ENCODE data around the gene INAFM1.

INAFM1 gene

DNA sequence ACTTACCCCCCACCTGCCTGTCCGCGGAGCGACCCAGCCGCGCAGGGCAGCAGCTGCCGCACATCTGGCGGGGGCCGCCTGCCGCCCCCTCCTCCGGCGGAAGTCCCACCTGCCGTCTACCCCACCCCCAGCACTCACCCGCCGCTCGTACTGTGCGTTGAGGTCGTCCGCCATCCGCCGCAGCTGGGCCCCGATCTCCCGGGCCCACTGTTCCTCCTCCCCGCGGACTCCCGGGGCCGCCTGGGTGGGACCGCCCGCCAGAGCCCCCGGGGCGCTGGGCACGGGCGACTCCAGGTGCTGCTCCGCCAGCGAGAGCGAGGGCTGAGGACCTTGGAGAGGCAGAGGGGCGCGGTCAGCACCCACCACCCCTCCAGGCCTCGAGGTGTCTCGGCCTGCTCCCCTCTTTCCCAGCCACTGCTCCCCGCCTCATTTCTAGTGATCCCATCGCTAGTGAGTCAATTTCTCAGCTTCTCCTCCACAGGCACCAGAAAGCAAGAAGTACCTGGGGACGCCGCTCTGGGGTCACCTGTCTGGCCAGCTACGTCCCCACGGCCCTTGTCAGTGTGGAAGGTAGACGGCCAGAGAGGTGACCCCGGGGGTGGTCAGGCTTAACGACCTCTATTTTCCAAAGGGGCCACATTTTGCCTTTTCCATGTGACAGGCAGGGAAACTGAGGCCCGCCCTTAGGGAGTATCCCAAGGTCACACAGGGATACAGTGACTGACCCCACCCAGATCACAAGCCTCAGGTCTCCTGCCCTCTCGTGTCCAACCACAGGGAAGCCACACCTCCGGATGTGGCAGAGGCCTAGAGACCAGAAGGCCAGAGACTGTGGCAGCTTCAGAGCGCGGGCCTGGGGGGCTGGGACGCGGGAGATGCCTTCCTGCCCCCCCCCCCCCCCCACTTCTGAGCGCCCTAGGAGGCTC, 48.0 kb upstream of the INAFM1 start (continued):
- TF ChIP-seq, protein P1, sequence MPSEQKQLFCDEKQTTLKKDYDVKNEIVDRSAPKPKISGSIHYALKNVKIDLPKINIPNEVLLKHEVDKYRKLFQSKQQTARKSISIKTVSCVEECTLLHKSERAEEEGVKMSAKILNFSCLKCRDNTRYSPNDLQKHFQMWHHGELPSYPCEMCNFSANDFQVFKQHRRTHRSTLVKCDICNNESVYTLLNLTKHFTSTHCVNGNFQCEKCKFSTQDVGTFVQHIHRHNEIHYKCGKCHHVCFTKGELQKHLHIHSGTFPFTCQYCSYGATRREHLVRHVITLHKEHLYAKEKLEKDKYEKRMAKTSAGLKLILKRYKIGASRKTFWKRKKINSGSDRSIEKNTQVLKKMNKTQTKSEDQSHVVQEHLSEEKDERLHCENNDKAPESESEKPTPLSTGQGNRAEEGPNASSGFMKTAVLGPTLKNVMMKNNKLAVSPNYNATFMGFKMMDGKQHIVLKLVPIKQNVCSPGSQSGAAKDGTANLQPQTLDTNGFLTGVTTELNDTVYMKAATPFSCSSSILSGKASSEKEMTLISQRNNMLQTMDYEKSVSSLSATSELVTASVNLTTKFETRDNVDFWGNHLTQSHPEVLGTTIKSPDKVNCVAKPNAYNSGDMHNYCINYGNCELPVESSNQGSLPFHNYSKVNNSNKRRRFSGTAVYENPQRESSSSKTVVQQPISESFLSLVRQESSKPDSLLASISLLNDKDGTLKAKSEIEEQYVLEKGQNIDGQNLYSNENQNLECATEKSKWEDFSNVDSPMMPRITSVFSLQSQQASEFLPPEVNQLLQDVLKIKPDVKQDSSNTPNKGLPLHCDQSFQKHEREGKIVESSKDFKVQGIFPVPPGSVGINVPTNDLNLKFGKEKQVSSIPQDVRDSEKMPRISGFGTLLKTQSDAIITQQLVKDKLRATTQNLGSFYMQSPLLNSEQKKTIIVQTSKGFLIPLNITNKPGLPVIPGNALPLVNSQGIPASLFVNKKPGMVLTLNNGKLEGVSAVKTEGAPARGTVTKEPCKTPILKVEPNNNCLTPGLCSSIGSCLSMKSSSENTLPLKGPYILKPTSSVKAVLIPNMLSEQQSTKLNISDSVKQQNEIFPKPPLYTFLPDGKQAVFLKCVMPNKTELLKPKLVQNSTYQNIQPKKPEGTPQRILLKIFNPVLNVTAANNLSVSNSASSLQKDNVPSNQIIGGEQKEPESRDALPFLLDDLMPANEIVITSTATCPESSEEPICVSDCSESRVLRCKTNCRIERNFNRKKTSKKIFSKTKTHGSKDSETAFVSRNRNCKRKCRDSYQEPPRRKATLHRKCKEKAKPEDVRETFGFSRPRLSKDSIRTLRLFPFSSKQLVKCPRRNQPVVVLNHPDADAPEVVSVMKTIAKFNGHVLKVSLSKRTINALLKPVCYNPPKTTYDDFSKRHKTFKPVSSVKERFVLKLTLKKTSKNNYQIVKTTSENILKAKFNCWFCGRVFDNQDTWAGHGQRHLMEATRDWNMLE (tag by site-specific recombination; conservative IDR thresholded peaks at IDR 0.05; ENCODE audit: low read depth) = no peak
- TF ChIP-seq, protein P2, sequence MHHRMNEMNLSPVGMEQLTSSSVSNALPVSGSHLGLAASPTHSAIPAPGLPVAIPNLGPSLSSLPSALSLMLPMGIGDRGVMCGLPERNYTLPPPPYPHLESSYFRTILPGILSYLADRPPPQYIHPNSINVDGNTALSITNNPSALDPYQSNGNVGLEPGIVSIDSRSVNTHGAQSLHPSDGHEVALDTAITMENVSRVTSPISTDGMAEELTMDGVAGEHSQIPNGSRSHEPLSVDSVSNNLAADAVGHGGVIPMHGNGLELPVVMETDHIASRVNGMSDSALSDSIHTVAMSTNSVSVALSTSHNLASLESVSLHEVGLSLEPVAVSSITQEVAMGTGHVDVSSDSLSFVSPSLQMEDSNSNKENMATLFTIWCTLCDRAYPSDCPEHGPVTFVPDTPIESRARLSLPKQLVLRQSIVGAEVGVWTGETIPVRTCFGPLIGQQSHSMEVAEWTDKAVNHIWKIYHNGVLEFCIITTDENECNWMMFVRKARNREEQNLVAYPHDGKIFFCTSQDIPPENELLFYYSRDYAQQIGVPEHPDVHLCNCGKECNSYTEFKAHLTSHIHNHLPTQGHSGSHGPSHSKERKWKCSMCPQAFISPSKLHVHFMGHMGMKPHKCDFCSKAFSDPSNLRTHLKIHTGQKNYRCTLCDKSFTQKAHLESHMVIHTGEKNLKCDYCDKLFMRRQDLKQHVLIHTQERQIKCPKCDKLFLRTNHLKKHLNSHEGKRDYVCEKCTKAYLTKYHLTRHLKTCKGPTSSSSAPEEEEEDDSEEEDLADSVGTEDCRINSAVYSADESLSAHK (tag by site-specific recombination; IDR thresholded peaks at IDR 0.05) = peak; percentile 60
- TF ChIP-seq ZNF791 (tag by site-specific recombination; IDR thresholded peaks at IDR 0.05) (no peak; the same call in 1 of the 2 replicates), ZNF610 (tag by site-specific recombination; IDR thresholded peaks at IDR 0.05; ENCODE audit: borderline replicate concordance) (peak; percentile 56; the same call in 1 of the 2 replicates), ZNF423 (tag by site-specific recombination; IDR thresholded peaks at IDR 0.05) (peak; percentile 69), ZNF777 (tag by site-specific recombination; IDR thresholded peaks at IDR 0.05; ENCODE audit: borderline replicate concordance) (peak; percentile 75; the same call in 1 of the 2 replicates), TCF7L2 (IDR thresholded peaks at IDR 0.05; ENCODE audit: borderline replicate concordance, low read depth, low read length) (no peak), SETDB1 (IDR thresholded peaks at IDR 0.05; ENCODE audit: insufficient read length, low read length) (no peak), ZNF843 (tag by site-specific recombination; IDR thresholded peaks at IDR 0.05) (peak; percentile 64), SP7 (tag by site-specific recombination; IDR thresholded peaks at IDR 0.05) (peak; percentile 61; the same call in 1 of the 2 replicates), ZNF394 (tag by site-specific recombination; IDR thresholded peaks at IDR 0.05; ENCODE audit: borderline replicate concordance) (peak; percentile 73)
- TF ChIP-seq, protein P3, sequence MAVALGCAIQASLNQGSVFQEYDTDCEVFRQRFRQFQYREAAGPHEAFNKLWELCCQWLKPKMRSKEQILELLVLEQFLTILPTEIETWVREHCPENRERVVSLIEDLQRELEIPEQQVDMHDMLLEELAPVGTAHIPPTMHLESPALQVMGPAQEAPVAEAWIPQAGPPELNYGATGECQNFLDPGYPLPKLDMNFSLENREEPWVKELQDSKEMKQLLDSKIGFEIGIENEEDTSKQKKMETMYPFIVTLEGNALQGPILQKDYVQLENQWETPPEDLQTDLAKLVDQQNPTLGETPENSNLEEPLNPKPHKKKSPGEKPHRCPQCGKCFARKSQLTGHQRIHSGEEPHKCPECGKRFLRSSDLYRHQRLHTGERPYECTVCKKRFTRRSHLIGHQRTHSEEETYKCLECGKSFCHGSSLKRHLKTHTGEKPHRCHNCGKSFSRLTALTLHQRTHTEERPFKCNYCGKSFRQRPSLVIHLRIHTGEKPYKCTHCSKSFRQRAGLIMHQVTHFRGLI (tag by site-specific recombination; IDR thresholded peaks at IDR 0.05) = peak; percentile 50
- TF ChIP-seq, protein P4, sequence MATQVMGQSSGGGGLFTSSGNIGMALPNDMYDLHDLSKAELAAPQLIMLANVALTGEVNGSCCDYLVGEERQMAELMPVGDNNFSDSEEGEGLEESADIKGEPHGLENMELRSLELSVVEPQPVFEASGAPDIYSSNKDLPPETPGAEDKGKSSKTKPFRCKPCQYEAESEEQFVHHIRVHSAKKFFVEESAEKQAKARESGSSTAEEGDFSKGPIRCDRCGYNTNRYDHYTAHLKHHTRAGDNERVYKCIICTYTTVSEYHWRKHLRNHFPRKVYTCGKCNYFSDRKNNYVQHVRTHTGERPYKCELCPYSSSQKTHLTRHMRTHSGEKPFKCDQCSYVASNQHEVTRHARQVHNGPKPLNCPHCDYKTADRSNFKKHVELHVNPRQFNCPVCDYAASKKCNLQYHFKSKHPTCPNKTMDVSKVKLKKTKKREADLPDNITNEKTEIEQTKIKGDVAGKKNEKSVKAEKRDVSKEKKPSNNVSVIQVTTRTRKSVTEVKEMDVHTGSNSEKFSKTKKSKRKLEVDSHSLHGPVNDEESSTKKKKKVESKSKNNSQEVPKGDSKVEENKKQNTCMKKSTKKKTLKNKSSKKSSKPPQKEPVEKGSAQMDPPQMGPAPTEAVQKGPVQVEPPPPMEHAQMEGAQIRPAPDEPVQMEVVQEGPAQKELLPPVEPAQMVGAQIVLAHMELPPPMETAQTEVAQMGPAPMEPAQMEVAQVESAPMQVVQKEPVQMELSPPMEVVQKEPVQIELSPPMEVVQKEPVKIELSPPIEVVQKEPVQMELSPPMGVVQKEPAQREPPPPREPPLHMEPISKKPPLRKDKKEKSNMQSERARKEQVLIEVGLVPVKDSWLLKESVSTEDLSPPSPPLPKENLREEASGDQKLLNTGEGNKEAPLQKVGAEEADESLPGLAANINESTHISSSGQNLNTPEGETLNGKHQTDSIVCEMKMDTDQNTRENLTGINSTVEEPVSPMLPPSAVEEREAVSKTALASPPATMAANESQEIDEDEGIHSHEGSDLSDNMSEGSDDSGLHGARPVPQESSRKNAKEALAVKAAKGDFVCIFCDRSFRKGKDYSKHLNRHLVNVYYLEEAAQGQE (tag by site-specific recombination; IDR thresholded peaks at IDR 0.05) = 0 out of 2 replicates have a peak, but pooled peaks have one; percentile 21
- TF ChIP-seq, protein P5, sequence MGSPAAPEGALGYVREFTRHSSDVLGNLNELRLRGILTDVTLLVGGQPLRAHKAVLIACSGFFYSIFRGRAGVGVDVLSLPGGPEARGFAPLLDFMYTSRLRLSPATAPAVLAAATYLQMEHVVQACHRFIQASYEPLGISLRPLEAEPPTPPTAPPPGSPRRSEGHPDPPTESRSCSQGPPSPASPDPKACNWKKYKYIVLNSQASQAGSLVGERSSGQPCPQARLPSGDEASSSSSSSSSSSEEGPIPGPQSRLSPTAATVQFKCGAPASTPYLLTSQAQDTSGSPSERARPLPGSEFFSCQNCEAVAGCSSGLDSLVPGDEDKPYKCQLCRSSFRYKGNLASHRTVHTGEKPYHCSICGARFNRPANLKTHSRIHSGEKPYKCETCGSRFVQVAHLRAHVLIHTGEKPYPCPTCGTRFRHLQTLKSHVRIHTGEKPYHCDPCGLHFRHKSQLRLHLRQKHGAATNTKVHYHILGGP (tag by site-specific recombination; IDR thresholded peaks at IDR 0.05) = no peak
- TF ChIP-seq, protein P6, sequence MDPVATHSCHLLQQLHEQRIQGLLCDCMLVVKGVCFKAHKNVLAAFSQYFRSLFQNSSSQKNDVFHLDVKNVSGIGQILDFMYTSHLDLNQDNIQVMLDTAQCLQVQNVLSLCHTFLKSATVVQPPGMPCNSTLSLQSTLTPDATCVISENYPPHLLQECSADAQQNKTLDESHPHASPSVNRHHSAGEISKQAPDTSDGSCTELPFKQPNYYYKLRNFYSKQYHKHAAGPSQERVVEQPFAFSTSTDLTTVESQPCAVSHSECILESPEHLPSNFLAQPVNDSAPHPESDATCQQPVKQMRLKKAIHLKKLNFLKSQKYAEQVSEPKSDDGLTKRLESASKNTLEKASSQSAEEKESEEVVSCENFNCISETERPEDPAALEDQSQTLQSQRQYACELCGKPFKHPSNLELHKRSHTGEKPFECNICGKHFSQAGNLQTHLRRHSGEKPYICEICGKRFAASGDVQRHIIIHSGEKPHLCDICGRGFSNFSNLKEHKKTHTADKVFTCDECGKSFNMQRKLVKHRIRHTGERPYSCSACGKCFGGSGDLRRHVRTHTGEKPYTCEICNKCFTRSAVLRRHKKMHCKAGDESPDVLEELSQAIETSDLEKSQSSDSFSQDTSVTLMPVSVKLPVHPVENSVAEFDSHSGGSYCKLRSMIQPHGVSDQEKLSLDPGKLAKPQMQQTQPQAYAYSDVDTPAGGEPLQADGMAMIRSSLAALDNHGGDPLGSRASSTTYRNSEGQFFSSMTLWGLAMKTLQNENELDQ (tag by site-specific recombination; IDR thresholded peaks at IDR 0.05; ENCODE audit: low read depth) = no peak
- TF ChIP-seq, protein P7, sequence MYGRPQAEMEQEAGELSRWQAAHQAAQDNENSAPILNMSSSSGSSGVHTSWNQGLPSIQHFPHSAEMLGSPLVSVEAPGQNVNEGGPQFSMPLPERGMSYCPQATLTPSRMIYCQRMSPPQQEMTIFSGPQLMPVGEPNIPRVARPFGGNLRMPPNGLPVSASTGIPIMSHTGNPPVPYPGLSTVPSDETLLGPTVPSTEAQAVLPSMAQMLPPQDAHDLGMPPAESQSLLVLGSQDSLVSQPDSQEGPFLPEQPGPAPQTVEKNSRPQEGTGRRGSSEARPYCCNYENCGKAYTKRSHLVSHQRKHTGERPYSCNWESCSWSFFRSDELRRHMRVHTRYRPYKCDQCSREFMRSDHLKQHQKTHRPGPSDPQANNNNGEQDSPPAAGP (tag by site-specific recombination; IDR thresholded peaks at IDR 0.05) = peak; percentile 48; the same call in 1 of the 2 replicates
- TF ChIP-seq, protein P8, sequence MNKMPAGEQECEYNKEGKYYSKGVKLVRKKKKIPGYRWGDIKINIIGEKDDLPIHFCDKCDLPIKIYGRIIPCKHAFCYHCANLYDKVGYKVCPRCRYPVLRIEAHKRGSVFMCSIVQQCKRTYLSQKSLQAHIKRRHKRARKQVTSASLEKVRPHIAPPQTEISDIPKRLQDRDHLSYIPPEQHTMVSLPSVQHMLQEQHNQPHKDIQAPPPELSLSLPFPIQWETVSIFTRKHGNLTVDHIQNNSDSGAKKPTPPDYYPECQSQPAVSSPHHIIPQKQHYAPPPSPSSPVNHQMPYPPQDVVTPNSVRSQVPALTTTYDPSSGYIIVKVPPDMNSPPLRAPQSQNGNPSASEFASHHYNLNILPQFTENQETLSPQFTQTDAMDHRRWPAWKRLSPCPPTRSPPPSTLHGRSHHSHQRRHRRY (tag by site-specific recombination; IDR thresholded peaks at IDR 0.05) = peak; percentile 76
